ENCODE data around the gene PTGR3.

Gene PTGR3, protein sequence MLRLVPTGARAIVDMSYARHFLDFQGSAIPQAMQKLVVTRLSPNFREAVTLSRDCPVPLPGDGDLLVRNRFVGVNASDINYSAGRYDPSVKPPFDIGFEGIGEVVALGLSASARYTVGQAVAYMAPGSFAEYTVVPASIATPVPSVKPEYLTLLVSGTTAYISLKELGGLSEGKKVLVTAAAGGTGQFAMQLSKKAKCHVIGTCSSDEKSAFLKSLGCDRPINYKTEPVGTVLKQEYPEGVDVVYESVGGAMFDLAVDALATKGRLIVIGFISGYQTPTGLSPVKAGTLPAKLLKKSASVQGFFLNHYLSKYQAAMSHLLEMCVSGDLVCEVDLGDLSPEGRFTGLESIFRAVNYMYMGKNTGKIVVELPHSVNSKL

DNA sequence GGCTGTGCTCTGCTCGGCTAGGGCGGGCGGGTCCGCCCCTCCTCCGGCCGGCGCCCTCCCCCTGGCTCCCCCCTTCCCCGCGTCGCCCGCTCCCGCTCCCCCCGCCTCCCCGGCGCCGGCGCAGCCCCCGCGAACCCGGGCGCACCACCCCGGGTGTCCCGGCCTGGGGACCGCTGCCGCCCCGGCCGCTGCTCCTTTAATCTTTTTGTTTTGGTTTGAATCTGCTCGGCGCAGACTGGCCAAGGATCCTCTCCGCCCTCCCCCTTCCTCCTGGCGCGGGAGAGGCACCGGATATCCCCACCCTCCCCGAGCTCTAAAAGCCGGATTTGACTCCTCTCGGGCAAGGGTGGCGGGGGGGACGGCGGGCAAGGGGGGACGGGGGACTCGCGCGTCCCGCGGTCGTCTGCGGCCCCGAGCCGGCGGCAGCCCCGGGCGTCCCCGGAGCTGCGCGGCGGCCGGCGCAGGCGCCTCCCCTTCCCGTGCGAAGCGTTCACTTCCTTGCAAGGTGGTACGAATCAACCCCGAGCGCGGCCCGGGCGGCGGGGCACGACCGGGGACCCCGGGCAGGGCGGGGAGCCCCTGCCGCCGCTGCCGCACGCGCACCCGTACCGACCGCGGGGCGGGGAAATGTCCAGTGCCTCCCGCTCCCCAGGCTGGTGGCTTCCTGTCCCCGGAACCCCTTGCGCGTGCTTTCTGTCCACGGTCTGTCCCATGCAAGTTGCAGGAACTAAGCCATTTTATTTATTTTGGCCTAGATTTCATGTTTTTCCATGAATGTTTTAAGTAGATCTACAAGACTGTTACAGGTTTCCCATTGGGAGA lies at the start of gene PTGR3:
Gene PTGR3, minus strand, starts transcription at position 11 of the 822 bp plus-strand sequence. CDS start 81 bp downstream, outside the sequence.
- FAIRE-seq, result no peak

DNA sequence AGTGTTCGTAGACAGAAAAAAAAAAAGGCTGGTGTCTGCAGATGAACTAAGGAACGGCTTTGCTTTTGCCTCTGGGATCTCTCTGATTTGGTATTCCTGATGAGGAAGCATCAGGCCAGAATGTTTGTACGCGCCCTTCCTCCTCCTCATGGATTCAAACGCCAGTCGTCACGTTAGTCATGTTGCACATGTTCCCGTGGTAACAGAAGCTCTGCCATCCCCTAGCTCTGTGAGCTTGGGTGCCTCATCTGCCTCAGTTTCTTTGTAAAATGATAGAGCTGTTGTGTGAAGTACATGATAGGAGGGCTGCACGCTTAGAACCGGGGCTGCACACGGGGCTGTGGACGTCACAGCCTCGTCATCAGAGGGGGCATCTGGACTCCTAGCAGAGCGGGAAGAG lies 48.7 kb upstream of the PTGR3 start:
- FAIRE-seq, result no peak

DNA sequence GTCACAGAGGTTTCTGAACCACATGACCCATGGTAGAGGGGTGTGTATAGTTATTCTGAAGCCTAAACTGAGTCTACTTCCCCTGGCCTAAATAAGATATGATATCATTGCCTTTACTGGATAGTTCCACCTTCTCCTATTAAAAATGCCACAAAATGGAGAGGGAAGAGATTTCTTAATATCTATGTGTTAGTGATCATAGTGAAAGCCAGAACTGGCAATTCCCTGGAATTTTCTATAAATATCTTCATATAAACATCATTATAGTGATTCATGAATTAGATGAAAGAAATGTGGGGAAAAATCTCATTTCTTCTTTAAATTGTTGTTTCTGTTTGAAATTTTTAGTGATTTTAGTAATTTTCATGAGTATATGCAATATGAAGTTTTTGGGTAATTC lies 47.4 kb upstream of the PTGR3 start:
- FAIRE-seq, result no peak

DNA sequence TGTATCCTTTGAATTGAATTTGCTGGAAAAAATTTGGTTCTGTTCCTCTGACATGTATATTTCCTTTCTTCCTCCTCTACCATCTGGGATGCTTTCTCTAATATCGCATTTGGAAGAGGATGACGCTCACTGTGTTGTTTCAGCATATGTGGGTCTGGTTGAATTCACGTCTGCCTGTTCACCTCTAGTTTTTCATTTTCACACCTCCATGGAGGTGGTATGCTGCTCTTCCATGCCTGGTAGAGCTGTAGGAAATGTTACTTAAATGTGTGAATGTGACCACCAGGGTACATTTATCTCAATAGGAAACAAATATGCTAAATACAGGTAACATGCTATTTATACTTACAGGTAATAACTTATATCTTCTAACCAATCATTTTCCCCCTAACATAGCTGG lies 46.2 kb upstream of the PTGR3 start:
- no peak for FAIRE-seq

GRCh38 chr18:75253784-75254183 lies 44.8 kb upstream of the PTGR3 start:
- no peak for FAIRE-seq

DNA sequence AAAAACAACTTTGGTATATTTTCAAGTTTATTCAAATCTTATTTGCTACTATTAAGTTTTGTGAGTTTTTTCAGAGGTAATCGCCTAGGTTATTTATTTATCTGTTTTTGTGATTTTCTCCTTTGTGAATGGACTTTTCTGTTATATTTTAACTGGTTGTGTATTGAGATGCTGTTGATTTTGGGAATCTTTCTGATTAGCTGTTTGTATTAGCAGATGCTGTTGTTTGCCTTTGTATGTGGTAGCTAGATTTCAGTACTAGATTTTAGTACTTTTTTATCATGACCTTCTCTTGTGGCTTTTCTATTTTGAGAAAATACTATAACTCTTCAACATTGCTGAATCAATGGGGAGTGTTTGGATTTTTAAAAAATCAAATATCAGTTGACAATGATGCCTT lies 44.1 kb upstream of the PTGR3 start:
- no peak for FAIRE-seq

DNA sequence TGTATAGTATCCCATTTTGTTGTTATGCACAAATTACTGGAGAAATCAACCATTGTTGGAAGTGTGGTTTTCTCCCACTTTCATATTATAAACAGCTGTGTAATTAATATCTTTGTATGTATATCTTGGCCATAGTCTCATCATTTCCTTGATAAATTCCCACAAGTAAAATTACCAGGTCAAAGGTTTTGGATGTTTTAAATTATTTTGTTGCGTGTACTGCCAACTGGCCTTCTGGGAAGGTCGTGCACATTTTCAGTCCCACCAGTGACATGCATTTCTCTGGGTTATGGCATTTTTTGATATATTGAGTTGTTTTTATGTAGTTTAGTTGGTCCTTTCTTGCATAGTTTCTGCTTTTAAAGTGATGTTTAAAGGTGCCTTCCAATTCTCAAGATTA lies 43.2 kb upstream of the PTGR3 start:
- no peak for FAIRE-seq

GRCh38 chr18:75251466-75251865 lies 42.5 kb upstream of the PTGR3 start:
- no peak for FAIRE-seq

GRCh38 chr18:75250471-75250821 lies 41.5 kb upstream of the PTGR3 start:
- FAIRE-seq, result no peak

DNA sequence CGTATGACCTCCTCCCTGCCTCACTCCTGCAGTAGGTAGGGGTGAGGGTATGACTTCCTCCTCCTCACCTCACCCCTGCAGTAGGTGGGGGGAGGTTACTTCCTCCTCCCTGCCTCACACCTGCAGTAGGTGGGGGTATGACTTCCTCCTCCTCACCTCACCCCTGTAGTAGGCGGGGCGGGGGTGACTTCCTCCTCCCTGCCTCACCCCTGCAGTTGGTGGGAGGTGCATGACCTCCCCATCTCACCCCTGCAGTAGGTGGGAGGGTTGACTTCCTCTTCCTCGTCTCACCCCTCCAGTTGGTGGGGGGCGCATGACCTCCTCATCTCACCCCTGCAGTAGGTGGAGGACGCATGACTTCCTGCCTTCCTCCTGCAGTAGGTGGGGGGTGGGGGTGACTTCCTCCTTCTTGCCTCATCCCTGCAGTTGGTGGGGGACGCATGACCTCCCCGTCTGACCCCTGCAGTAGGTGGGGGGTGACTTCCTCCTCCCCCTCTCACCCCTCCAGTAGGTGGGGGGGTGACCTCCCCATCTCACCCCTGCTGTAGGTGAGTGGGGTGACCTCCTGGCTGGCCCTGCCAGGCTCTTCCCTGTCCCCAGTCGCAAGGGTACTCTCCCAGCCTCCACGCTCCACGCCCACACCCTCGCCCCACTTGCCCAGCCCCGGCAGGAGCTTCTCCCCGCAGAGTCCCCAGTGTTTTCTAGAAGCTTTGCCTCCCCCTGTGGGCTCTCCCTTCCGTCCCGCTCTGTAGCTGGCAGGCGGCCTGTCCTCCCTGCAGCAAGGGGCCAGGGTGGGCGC lies 40.9 kb upstream of the PTGR3 start:
- no peak for FAIRE-seq

DNA sequence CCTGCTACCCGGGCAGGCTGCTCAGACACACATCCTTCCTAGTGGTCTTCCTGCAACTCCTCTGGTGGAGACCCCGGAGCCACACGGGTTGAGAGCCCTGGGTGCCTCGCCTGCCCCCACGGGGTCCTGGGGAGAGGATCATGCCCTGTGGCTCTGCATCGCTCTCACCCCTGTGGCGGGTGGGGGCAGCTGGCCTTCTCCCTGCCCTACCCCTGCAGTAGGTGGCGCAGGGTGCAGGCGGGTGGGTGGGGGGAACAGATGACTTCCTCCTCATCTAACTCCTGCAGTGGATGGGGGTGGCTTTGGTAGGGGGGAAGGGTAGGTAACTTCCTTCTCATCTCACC lies 40.2 kb upstream of the PTGR3 start:
- no peak for FAIRE-seq

GRCh38 chr18:75248426-75249174 lies 39.7 kb upstream of the PTGR3 start:
- FAIRE-seq, result peak; percentile 49

GRCh38 chr18:75247611-75248421 lies 38.9 kb upstream of the PTGR3 start:
- peak; percentile 57 for FAIRE-seq

- no peak for FAIRE-seq
These were observed 38.0 kb upstream of the PTGR3 start for GRCh38 chr18:75246721-75247610.

GRCh38 chr18:75244351-75245313 lies 35.7 kb upstream of the PTGR3 start:
- FAIRE-seq, result no peak

DNA sequence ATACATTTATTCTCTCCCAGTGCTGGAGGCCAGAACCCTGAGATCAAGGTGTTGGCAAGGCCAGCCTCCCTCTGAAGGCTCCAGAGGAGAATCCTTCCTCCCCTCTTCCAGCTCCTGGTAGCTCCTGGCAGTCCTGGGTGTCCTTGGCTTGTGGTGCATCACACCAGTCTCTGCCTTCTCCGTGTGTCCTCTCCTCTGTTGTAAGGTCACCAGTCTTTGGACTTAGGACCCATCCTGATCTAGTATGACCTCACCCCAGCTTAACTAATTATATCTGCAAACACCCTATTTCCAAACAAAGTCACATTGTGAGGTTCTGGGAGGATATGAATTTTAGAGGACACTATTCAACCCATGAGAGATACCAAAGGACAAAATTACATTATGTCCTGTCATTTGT lies 32.8 kb upstream of the PTGR3 start:
- no peak for FAIRE-seq

DNA sequence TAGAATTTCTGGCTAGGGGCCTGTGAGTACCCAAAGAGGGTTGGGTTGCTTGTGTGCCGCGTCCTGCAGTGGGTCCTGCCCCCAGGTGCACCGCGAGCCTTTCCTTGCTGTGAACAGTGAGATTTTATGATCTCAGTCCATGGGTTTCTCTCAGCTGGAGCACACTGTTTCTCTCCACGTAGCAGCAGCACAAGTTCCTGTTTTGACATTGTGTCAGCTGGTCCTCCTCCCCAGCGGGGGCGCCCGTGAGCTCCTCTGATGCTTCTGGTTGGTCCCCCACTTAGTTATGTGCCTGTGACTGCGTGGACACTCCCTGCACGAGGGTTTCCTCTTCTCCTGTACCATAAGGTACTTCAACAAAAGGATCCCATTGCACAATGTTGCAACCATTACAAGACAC lies 31.5 kb upstream of the PTGR3 start:
- no peak for FAIRE-seq

GRCh38 chr18:75238786-75239185 lies 29.8 kb upstream of the PTGR3 start:
- no peak for FAIRE-seq

GRCh38 chr18:75238100-75238499 lies 29.2 kb upstream of the PTGR3 start:
- no peak for FAIRE-seq

- FAIRE-seq, result no peak
These were observed 27.0 kb upstream of the PTGR3 start for GRCh38 chr18:75235896-75236295.

Data from colon (tissue), 2 donors.